Smooth muscle cell (in vitro differentiated cells): ENCODE data around the gene TSPYL2. TPM values are rescaled to one million over a fixed set of nuclear protein-coding genes. Genes with fewer than 3 reads are reported as not detected.

ENCODE experiments used
- DNase-seq: peaks from one replicate; lab custom pipeline; 2025; ENCODE audit not compliant: unreplicated experiment; lab: John Stamatoyannopoulos, UW
- H2AFZ ChIP-seq: fragments of 200-600 bp; sonication (generic); 2 replicates; pipeline ENCODE4 v1.6.0; 2016; ENCODE audit warnings: antibody characterized with exemption, low read depth, mild to moderate bottlenecking
- H3F3A ChIP-seq: fragments of 200-600 bp; sonication (generic); 2 replicates; pipeline ENCODE4 v1.6.0; 2017; ENCODE audit warnings: antibody characterized with exemption, low read depth
- H3K27ac ChIP-seq: fragments of 200-600 bp; sonication (generic); 2 replicates; pipeline ENCODE4 v1.5.1; 2016; ENCODE audit warnings: low read depth, mild to moderate bottlenecking
- H3K27me3 ChIP-seq: fragments of 200-600 bp; sonication (generic); 2 replicates; pipeline ENCODE4 v1.6.1; 2016; ENCODE audit warnings: low read depth, mild to moderate bottlenecking
- H3K36me3 ChIP-seq: fragments of 200-600 bp; sonication (generic); 2 replicates; pipeline ENCODE4 v1.5.1; 2016; ENCODE audit warnings: low read depth
- H3K4me1 ChIP-seq: fragments of 200-600 bp; sonication (generic); 2 replicates; pipeline ENCODE4 v1.5.1; 2016; ENCODE audit warnings: low read depth
- H3K4me2 ChIP-seq: fragments of 200-600 bp; sonication (generic); 2 replicates; pipeline ENCODE4 v1.6.0; 2016; ENCODE audit warnings: mild to moderate bottlenecking
- H3K4me3 ChIP-seq: fragments of 200-600 bp; sonication (generic); 2 replicates; pipeline ENCODE4 v1.5.1; 2016; ENCODE audit warnings: mild to moderate bottlenecking
- H3K79me2 ChIP-seq: fragments of 200-600 bp; sonication (generic); 2 replicates; pipeline ENCODE4 v1.6.0; 2016; ENCODE audit warnings: low read depth, mild to moderate bottlenecking
- H3K9ac ChIP-seq: fragments of 200-600 bp; sonication (generic); 2 replicates; pipeline ENCODE4 v1.6.0; 2016; ENCODE audit warnings: low read depth
- H3K9me3 ChIP-seq: fragments of 200-600 bp; sonication (generic); replicated peaks from 2 replicates; pipeline ENCODE4 v1.5.1; 2016; ENCODE audit warnings: low read depth
- H4K20me1 ChIP-seq: fragments of 200-600 bp; sonication (generic); 2 replicates; pipeline ENCODE4 v1.6.0; 2016; ENCODE audit warnings: low read depth
- WGBS: methylation state at CpG from one replicate; pipeline ENCODE4 v1.1.7; 2016; ENCODE audit warnings: low lambda C conversion rate; 5-methylcytosine and 5-hydroxymethylcytosine counted together
- polyA plus RNA-seq: library from polyadenylated mRNA; unstranded; fragments of >200 nt; fragmentation: Nextera tagmentation; extraction: Ambion mirVana; gene quantifications from 2 replicates; pipeline ENCODE4 v1.2.1, GENCODE V29; 2016
- total RNA-seq: library from RNA; depleted of rRNA; stranded (reverse); fragments of >200 nt; gene quantifications from 2 replicates; pipeline ENCODE4 v1.2.3, GENCODE V29; 2014
- TF ChIP-seq, protein P1 (sequence below): fragments of 200-600 bp; sonication (generic); IDR thresholded peaks from 2 replicates; pipeline ENCODE4 v1.5.1; 2017; ENCODE audit warnings: borderline replicate concordance, mild to moderate bottlenecking, antibody characterized with exemption; ENCODE audit not compliant: insufficient read depth, poor library complexity, severe bottlenecking

TSPYL2 gene
- total and polyA plus RNA-seq, 2 experiments from 2014 or later: 38.1 to 50.7 TPM

DNA sequence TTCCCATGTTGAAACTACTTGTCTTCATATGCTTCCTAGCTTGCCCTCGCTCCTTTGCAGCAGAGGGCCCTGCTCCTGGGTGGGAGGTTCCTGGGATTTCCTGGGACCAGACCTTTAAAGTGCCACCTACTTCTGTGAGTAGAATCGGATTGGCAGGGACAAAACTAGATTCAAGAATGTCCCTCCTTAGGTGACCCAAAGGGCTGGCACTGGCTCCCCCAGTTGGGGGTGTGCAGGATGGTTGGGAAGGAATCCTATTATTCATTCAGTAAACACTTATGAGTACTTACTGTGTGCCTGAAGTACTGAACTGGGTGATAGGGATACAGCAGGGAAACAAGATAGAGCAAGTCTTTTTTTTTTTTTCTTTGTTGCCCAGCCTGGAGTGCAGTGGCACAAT, 9.2 kb downstream of the TSPYL2 start:
- H3K36me3 ChIP-seq: no peaks in the 10 kb centered on the region
- no peak overlapping the region for H3K9ac ChIP-seq
- H3K4me3 ChIP-seq: no peak overlapping the region
- H3K9me3 ChIP-seq: no peaks in the 10 kb centered on the region
- H3K27ac ChIP-seq: no peak overlapping the region
- H3K4me1 ChIP-seq: no peaks in the 10 kb centered on the region
- DNase-seq: no peak
- H2AFZ ChIP-seq: no peak overlapping the region
- H3F3A ChIP-seq: no peaks in the 10 kb centered on the region
- H3K27me3 ChIP-seq: no peaks in the 10 kb centered on the region
- peaks cover 8% of the 10 kb centered on the region for H3K79me2 ChIP-seq
- H3K4me2 ChIP-seq: no peak overlapping the region
- no peaks in the 10 kb centered on the region for H4K20me1 ChIP-seq
- TF ChIP-seq, protein P1, sequence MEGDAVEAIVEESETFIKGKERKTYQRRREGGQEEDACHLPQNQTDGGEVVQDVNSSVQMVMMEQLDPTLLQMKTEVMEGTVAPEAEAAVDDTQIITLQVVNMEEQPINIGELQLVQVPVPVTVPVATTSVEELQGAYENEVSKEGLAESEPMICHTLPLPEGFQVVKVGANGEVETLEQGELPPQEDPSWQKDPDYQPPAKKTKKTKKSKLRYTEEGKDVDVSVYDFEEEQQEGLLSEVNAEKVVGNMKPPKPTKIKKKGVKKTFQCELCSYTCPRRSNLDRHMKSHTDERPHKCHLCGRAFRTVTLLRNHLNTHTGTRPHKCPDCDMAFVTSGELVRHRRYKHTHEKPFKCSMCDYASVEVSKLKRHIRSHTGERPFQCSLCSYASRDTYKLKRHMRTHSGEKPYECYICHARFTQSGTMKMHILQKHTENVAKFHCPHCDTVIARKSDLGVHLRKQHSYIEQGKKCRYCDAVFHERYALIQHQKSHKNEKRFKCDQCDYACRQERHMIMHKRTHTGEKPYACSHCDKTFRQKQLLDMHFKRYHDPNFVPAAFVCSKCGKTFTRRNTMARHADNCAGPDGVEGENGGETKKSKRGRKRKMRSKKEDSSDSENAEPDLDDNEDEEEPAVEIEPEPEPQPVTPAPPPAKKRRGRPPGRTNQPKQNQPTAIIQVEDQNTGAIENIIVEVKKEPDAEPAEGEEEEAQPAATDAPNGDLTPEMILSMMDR: no peak
- WGBS: 94% methylated on average over 2 of the region's 2 CpGs

DNA sequence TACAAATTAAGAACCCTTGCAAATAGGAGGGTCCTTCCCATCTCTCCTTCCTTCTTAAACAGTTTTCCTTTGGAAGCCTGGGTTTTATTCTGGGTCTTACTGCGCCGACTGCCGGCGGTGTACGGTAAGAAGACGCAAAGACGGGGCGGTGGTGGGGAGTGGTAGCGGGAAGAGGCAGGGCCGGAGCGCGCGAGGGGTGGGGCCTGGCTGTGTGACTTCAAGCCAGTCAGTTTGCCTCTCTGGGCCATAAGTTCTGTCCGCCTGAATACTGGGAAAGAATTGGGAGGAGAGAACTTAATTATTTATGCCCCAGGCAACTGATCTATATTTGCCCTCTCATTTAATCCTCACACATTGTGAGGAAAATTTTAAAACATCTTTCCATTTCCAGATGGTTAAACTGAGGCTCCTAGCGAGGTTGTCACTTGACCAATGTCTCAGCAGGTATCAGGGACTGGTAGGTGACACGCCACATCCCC, 11.0 kb downstream of the TSPYL2 start:
- H3K27ac ChIP-seq: peak overlapping the region; percentile 74
- no peaks in the 10 kb centered on the region for H3F3A ChIP-seq
- H3K4me3 ChIP-seq: peak overlapping the region; percentile 75
- no peaks in the 10 kb centered on the region for H3K36me3 ChIP-seq
- WGBS: 26% methylated on average over 16 of the region's 16 CpGs
- DNase-seq: peak; percentile 7
- H3K9me3 ChIP-seq: no peaks in the 10 kb centered on the region
- H4K20me1 ChIP-seq: no peaks in the 10 kb centered on the region
- H3K79me2 ChIP-seq: peaks cover 8% of the 10 kb centered on the region
- H3K4me2 ChIP-seq: peak overlapping the region; percentile 81
- H3K9ac ChIP-seq: no peak overlapping the region
- no peaks in the 10 kb centered on the region for H3K27me3 ChIP-seq
- no peak overlapping the region for H2AFZ ChIP-seq
- TF ChIP-seq, protein P1: peak; percentile 46
- H3K4me1 ChIP-seq: no peaks in the 10 kb centered on the region

DNA sequence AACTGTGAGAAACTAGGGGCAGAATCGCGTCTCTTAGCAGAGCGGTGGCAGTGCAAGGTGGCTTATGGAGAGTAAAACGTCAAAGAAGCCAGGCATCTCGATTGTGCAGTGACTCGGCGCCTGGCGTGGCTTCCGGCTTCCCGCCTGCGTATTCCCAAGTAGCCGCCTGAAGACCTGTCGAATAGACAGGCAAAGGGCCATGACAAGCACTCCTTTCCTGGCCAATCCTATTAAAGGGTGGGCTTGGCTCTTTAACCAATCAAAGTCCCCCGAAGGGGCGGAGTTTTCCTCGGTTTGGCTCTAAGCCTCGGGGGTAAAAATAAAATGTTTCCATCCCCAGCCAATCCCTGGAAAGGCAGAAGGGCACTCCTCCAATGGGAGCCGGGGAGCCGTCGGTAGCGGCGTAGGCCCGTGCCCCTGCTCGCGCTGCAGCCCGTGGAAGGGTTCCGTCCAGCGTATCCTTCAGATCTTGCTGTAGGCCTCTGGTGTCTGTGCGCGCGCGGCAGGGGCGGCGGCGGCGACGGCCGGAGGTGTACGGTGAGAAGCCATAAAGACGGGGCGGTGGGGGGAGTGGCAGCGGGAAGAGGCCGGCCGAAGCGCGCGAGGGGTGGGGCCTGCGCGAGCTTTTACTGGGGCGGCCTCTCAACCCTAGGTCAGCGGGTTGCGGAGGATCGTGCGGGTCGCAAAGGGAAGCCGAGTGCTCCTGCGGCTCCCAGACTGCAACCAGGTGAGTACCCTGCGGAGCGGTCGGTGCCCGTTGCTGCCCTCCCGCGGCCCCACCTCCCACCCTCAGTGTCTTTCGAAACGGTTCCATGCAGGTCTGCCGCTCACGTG, 11.8 kb downstream of the TSPYL2 start, which contains the start of gene KANTR:
Gene KANTR, plus strand, starts transcription at position 395 of the 834 bp plus-strand sequence. CDS start 30,131 bp downstream, outside the sequence.
- Histone ChIP-seq H3K79me2 (peaks cover 8% of the 10 kb centered on the region), H3K4me3 (peak within 1 kb of the TSS; percentile 75), H3K4me2 (peak within 1 kb of the TSS; percentile 85), H3K9ac (peak within 1 kb of the TSS; percentile 62), H3K27me3 (no peaks in the 10 kb centered on the region), H3K27ac (peak within 1 kb of the TSS; percentile 74), H3K9me3 (no peaks in the 10 kb centered on the region), H2AFZ (peak within 1 kb of the TSS; percentile 87), H3K4me1 (no peaks in the 10 kb centered on the region), H3F3A (no peaks in the 10 kb centered on the region), H3K36me3 (no peaks in the 10 kb centered on the region), H4K20me1 (no peaks in the 10 kb centered on the region)
- 31% methylated on average over 63 of the region's 67 CpGs for WGBS
- TF ChIP-seq, protein P1: no peak
- peak; percentile 62 for DNase-seq
